Fibroblast of villous mesenchyme (primary cell): Measurements from ENCODE around the gene HCST. TPM values are rescaled to one million over a fixed set of nuclear protein-coding genes. Genes with fewer than 3 reads are reported as not detected.

Experiments
- DNase-seq: peaks from one replicate; pipeline ENCODE4 v3.0.0-alpha.2; 2010; ENCODE audit warnings: low read depth
- H3K4me3 ChIP-seq: 2 replicates; pipeline ENCODE4 v1.5.1; 2011; ENCODE audit warnings: low read depth, mild to moderate bottlenecking, low read length
- small RNA-seq: library from RNA; depleted of rRNA; stranded (forward); fragments of <200 nt; gene quantifications from one replicate; pipeline ENCODE3, GENCODE V24; 2012
- total RNA-seq: library from RNA; depleted of rRNA; stranded (reverse); fragments of >200 nt; gene quantifications from 2 replicates; pipeline ENCODE4 v1.2.3, GENCODE V29; 2012
- TF ChIP-seq, protein P1 (sequence below): IDR thresholded peaks from 2 replicates; pipeline ENCODE4 v1.5.1; 2012; ENCODE audit warnings: low read depth, mild to moderate bottlenecking, low read length; ENCODE audit not compliant: insufficient read depth

HCST gene
- total RNA-seq, 1 donor, result 0.43 TPM

GRCh38 chr19:35949131-35949530 is 46.8 kb downstream of the HCST start:
- H3K4me3 ChIP-seq, result no peak overlapping the region
- no peak for DNase-seq
- TF ChIP-seq, protein P1, sequence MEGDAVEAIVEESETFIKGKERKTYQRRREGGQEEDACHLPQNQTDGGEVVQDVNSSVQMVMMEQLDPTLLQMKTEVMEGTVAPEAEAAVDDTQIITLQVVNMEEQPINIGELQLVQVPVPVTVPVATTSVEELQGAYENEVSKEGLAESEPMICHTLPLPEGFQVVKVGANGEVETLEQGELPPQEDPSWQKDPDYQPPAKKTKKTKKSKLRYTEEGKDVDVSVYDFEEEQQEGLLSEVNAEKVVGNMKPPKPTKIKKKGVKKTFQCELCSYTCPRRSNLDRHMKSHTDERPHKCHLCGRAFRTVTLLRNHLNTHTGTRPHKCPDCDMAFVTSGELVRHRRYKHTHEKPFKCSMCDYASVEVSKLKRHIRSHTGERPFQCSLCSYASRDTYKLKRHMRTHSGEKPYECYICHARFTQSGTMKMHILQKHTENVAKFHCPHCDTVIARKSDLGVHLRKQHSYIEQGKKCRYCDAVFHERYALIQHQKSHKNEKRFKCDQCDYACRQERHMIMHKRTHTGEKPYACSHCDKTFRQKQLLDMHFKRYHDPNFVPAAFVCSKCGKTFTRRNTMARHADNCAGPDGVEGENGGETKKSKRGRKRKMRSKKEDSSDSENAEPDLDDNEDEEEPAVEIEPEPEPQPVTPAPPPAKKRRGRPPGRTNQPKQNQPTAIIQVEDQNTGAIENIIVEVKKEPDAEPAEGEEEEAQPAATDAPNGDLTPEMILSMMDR, result no peak

Small RNAs within 50 kb of the gene (small RNA-seq; reads per million reads assigned to genes)
- gene RN7SL402P, result not detected

Other genes with a start within 250 kb of the HCST start
- not detected in 2 replicates for gene UPK1A, start 236.0 kb upstream of the HCST start, total RNA-seq
- gene ZBTB32, start 198.0 kb upstream of the HCST start, total RNA-seq, result not detected in 2 replicates
- gene KMT2B, start 184.5 kb upstream of the HCST start, total RNA-seq, result 5.6 and 7.4 TPM in 2 replicates
- gene IGFLR1, start 160.1 kb upstream of the HCST start, total RNA-seq, result 0.43 and 0.64 TPM in 2 replicates
- gene U2AF1L4, start 157.1 kb upstream of the HCST start, total RNA-seq, result 4.7 and 5.8 TPM in 2 replicates
- gene PSENEN, start 156.9 kb upstream of the HCST start, total RNA-seq, result 14.7 and 18.7 TPM in 2 replicates
- 13.8 and 14.2 TPM in 2 replicates for gene LIN37, start 154.0 kb upstream of the HCST start, total RNA-seq
- 20.7 and 44.8 TPM in 2 replicates for gene HSPB6, start 145.5 kb upstream of the HCST start, total RNA-seq
- 8.7 and 9.5 TPM in 2 replicates for gene PROSER3, start 144.4 kb upstream of the HCST start, total RNA-seq
- gene ARHGAP33, start 127.0 kb upstream of the HCST start, total RNA-seq, result 1.7 and 2.3 TPM in 2 replicates
- gene PRODH2, start 89.7 kb upstream of the HCST start, total RNA-seq, result not detected in 2 replicates
- gene NPHS1, start 50.0 kb upstream of the HCST start, total RNA-seq, result not detected in 2 replicates
- under 0.01 TPM in 1 of 2 replicates, not detected in the other for gene KIRREL2, start 45.6 kb upstream of the HCST start, total RNA-seq
- gene APLP1, start 34.0 kb upstream of the HCST start, total RNA-seq, result 3.5 and 4.2 TPM in 2 replicates
- gene NFKBID, start 2.0 kb upstream of the HCST start, total RNA-seq, result 3.0 and 3.5 TPM in 2 replicates
- not detected in 2 replicates for gene TYROBP, start 5.8 kb downstream of the HCST start, total RNA-seq
- 3.5 and 6.8 TPM in 2 replicates for gene LRFN3, start 33.8 kb downstream of the HCST start, total RNA-seq
- gene SDHAF1, start 92.7 kb downstream of the HCST start, total RNA-seq, result 12.5 and 15.5 TPM in 2 replicates
- gene SYNE4, start 106.3 kb downstream of the HCST start, total RNA-seq, result 0.32 TPM in 1 of 2 replicates, not detected in the other
- 14.2 and 16.8 TPM in 2 replicates for gene ALKBH6, start 111.7 kb downstream of the HCST start, total RNA-seq
- gene CLIP3, start 130.3 kb downstream of the HCST start, total RNA-seq, result 16.4 and 17.3 TPM in 2 replicates
- 2.9 and 4.3 TPM in 2 replicates for gene THAP8, start 151.8 kb downstream of the HCST start, total RNA-seq
- gene WDR62, start 152.4 kb downstream of the HCST start, total RNA-seq, result 5.5 and 7.8 TPM in 2 replicates
- gene OVOL3, start 208.6 kb downstream of the HCST start, total RNA-seq, result not detected in 2 replicates
- 26.8 and 44.5 TPM in 2 replicates for gene POLR2I, start 212.3 kb downstream of the HCST start, total RNA-seq
- gene TBCB, start 212.9 kb downstream of the HCST start, total RNA-seq, result 144 and 165 TPM in 2 replicates
- gene CAPNS1, start 237.5 kb downstream of the HCST start, total RNA-seq, result 258 and 346 TPM in 2 replicates
- 13.9 and 18.6 TPM in 2 replicates for gene COX7A1, start 249.9 kb downstream of the HCST start, total RNA-seq